ENCODE data around the gene KRT4.

DNA sequence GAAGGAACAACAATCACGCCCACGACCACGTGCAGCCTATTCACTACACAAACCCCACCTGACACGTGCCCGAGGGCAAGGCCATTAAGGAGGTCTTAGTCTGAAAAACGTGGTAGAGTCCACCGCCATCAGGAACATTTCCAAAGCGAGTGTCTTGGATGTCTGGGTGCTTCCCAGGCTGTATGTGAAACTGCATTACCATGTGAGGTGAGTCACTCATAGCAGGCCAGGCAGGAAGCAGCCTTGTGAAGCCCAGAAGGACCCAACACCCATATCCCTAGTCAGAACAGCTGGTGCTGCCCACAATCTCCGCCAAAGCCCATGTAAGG, 23.5 kb upstream of the KRT4 start:
- TF ChIP-seq POLR2A (IDR thresholded peaks at IDR 0.05; ENCODE audit: low read length) (no peak), GATA1 (IDR thresholded peaks at IDR 0.05; ENCODE audit: low read depth, low read length) (no peak)

Data from erythroblast (primary cell).